Trophoblast cell (in vitro differentiated cells and primary cell): Measurements from ENCODE around the gene REP15.

Source experiments
- DNase-seq, 2 donors: peaks; one replicate each; pipeline ENCODE4 v3.0.0-alpha.2; 2016
- H2AFZ ChIP-seq: 2 replicates; pipeline ENCODE4 v1.6.1; 2013; ENCODE audit warnings: low read length, moderate library complexity, mild to moderate bottlenecking; ENCODE audit not compliant: insufficient read depth, poor library complexity
- H2AK5ac ChIP-seq: 2 replicates; pipeline ENCODE4 v1.6.1; 2013; ENCODE audit warnings: mild to moderate bottlenecking, low read length
- H2BK120ac ChIP-seq: 2 replicates; pipeline ENCODE4 v1.6.1; 2013; ENCODE audit warnings: low read length, mild to moderate bottlenecking, moderate library complexity; ENCODE audit not compliant: insufficient read depth, poor library complexity
- H2BK12ac ChIP-seq: 2 replicates; pipeline ENCODE4 v1.6.1; 2013; ENCODE audit warnings: mild to moderate bottlenecking, low read length, moderate library complexity
- H2BK5ac ChIP-seq: 2 replicates; pipeline ENCODE4 v1.6.1; 2013; ENCODE audit warnings: low read length, low read depth, moderate library complexity, mild to moderate bottlenecking; ENCODE audit not compliant: poor library complexity
- H3K14ac ChIP-seq: 2 replicates; pipeline ENCODE4 v1.6.1; 2013; ENCODE audit warnings: mild to moderate bottlenecking, low read length
- H3K18ac ChIP-seq: 2 replicates; pipeline ENCODE4 v1.6.1; 2013; ENCODE audit warnings: mild to moderate bottlenecking, low read length
- H3K23ac ChIP-seq: 2 replicates; pipeline ENCODE4 v1.6.1; 2013; ENCODE audit warnings: low read length
- H3K27ac ChIP-seq: 2 replicates; pipeline ENCODE4 v1.5.1; 2013; ENCODE audit warnings: low read depth, mild to moderate bottlenecking, inconsistent platforms, low read length, moderate library complexity
- H3K27me3 ChIP-seq: 2 replicates; pipeline ENCODE4 v1.6.1; 2013; ENCODE audit warnings: inconsistent platforms, mild to moderate bottlenecking, low read length, moderate library complexity; ENCODE audit not compliant: insufficient read depth
- H3K36me3 ChIP-seq, 2 experiments: 1 replicate in 1 of 2; 2 replicates in 1 of 2; pipeline ENCODE4 v1.6.1; 2013; ENCODE audit warnings: low read length in 2 of 2, mild to moderate bottlenecking in 2 of 2, moderate library complexity in 1 of 2; ENCODE audit not compliant: insufficient read depth in 2 of 2, control insufficient read depth in 1 of 2
- H3K4ac ChIP-seq: 2 replicates; pipeline ENCODE4 v1.6.1; 2013; ENCODE audit warnings: low read depth, mild to moderate bottlenecking, low read length, moderate library complexity
- H3K4me1 ChIP-seq, 2 experiments: 1 replicate in 1 of 2; 2 replicates in 1 of 2; pipeline ENCODE4 v1.6.1; 2013; ENCODE audit warnings: low read length in 2 of 2, mild to moderate bottlenecking in 2 of 2, moderate library complexity in 1 of 2; ENCODE audit not compliant: insufficient read depth in 2 of 2, control insufficient read depth in 1 of 2
- H3K4me2 ChIP-seq: 2 replicates; pipeline ENCODE4 v1.6.1; 2013; ENCODE audit warnings: inconsistent platforms, mild to moderate bottlenecking, low read length, moderate library complexity
- H3K4me3 ChIP-seq: 2 replicates; pipeline ENCODE4 v1.5.1; 2013; ENCODE audit warnings: mild to moderate bottlenecking, low read depth, low read length, inconsistent platforms
- H3K79me1 ChIP-seq: one replicate; pipeline ENCODE4 v1.6.1; 2013; ENCODE audit warnings: low read length
- H3K79me2 ChIP-seq: 2 replicates; pipeline ENCODE4 v1.6.1; 2013; ENCODE audit warnings: low read length, mild to moderate bottlenecking; ENCODE audit not compliant: control insufficient read depth, insufficient read depth, poor library complexity
- H3K9ac ChIP-seq: 2 replicates; pipeline ENCODE4 v1.6.1; 2013; ENCODE audit warnings: mild to moderate bottlenecking, low read length
- H3K9me3 ChIP-seq: 2 replicates; pipeline ENCODE4 v1.6.1; 2013; ENCODE audit warnings: low read depth, mild to moderate bottlenecking, control low read depth, inconsistent platforms, low read length; ENCODE audit not compliant: insufficient read depth
- H4K12ac ChIP-seq: 2 replicates; pipeline ENCODE4 v1.6.1; 2013; ENCODE audit warnings: low read depth, mild to moderate bottlenecking, low read length, moderate library complexity
- H4K8ac ChIP-seq: 2 replicates; pipeline ENCODE4 v1.6.1; 2013; ENCODE audit warnings: low read depth, mild to moderate bottlenecking, low read length, moderate library complexity
- H4K91ac ChIP-seq: one replicate; pipeline ENCODE4 v1.6.1; 2013; ENCODE audit warnings: low read depth, mild to moderate bottlenecking, low read length, moderate library complexity
- WGBS: extraction: QIAGEN DNeasy Blood & Tissue Kit; methylation state at CpG from one replicate; pipeline ENCODE4 v1.1.7; 2013; ENCODE audit warnings: missing lambda C conversion rate; ENCODE audit not compliant: insufficient read length, insufficient coverage; ENCODE audit errors: extremely low coverage; 5-methylcytosine and 5-hydroxymethylcytosine counted together

The REP15 gene

DNA sequence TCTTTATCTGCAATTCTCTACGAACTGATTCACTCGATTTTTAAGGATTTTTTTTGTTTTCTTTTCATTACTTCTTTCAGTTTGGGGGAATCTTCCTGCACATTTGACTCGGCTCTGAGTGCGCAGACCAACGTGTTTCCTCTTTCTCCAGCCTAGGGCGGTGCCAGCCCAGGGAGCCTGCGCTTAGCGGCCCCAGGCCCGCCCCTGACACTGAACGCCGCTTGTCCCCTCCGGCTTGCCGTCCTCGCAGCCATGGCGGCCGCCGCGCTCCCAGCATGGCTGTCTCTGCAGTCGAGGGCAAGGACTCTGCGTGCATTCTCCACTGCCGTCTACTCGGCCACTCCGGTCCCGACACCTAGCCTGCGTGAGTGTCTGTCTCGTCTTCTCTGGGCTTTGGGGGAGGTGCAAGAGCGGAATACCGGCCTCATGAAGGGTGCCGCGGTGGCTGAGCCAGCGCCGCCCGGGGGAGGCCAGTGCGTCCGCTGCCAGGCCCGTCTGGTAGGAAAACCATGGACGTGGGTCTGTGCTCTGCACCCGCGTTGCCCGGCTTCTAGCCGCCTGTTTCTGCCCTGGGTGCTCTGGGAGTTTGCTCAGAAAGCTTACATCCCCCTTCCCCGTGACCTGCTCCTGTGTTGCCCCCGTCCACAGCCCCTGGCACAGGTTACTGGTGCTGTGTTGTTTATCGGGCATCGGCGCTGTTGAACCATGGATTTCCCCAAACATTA, 14.5 kb downstream of the REP15 start, which contains the start of gene MRPS35:
MRPS35 (plus strand) TSS at position 241 of the 725 bp plus-strand sequence; CDS start at position 253, 12 bp downstream.
- Histone ChIP-seq H2AFZ (peak within 1 kb of the TSS; percentile 98), H3K79me1 (peaks cover 10% of the 10 kb centered on the region), H2BK120ac (peak within 1 kb of the TSS; percentile 80), H3K14ac (peak within 1 kb of the TSS; percentile 98), H3K18ac (peak within 1 kb of the TSS; percentile 98), H3K4me2 (peak within 1 kb of the TSS; percentile 87), H3K4me3 (peak within 1 kb of the TSS; percentile 98), H3K23ac (peak within 1 kb of the TSS; percentile 96), H3K9ac (peak within 1 kb of the TSS; percentile 98), H2BK12ac (no peak within 1 kb of the TSS), H3K4ac (peak within 1 kb of the TSS; percentile 93), H3K27me3 (no peaks in the 10 kb centered on the region), H4K12ac (peak within 1 kb of the TSS; percentile 88), H3K27ac (peak within 1 kb of the TSS; percentile 66), H3K79me2 (peaks cover 13% of the 10 kb centered on the region), H4K91ac (peak within 1 kb of the TSS; percentile 94), H3K9me3 (no peaks in the 10 kb centered on the region), H2BK5ac (peak within 1 kb of the TSS; percentile 76), H3K36me3 (peaks cover 1 to 6% of the 10 kb centered on the region in 2 experiments), H4K8ac (peak within 1 kb of the TSS; percentile 99), H2AK5ac (peak within 1 kb of the TSS; percentile 9), H3K4me1 (no peaks in the 10 kb centered on the region)
- WGBS, result no CpG with 5 or more reads among the region's 46 CpGs
- peak; percentile 86 to 91 for DNase-seq

- peak overlapping the region; percentile 98 for H3K9ac ChIP-seq
- H3K4ac ChIP-seq, result peak overlapping the region; percentile 93
- peak in 1 of 2 donors; percentile 33 for DNase-seq
- peak overlapping the region; percentile 87 for H3K4me2 ChIP-seq
- peaks cover 10% of the 10 kb centered on the region for H3K79me1 ChIP-seq
- no peaks in the 10 kb centered on the region for H3K27me3 ChIP-seq
- peak overlapping the region; percentile 98 for H3K14ac ChIP-seq
- no CpG with 5 or more reads among the region's 11 CpGs for WGBS
- H2BK5ac ChIP-seq, result no peak overlapping the region
- peak overlapping the region; percentile 88 for H4K12ac ChIP-seq
- H3K23ac ChIP-seq, result no peak overlapping the region
- peaks cover 13% of the 10 kb centered on the region for H3K79me2 ChIP-seq
- H4K8ac ChIP-seq, result peak overlapping the region; percentile 99
- H3K9me3 ChIP-seq, result no peaks in the 10 kb centered on the region
- no peak overlapping the region for H2BK12ac ChIP-seq
- peaks cover 4 to 6% of the 10 kb centered on the region in 2 experiments for H3K36me3 ChIP-seq
- H3K4me1 ChIP-seq, result no peaks in the 10 kb centered on the region
- peak overlapping the region; percentile 94 for H4K91ac ChIP-seq
- H3K27ac ChIP-seq, result no peak overlapping the region
- H3K18ac ChIP-seq, result peak overlapping the region; percentile 98
- peak overlapping the region; percentile 80 for H2BK120ac ChIP-seq
- peak overlapping the region; percentile 98 for H3K4me3 ChIP-seq
- peak overlapping the region; percentile 98 for H2AFZ ChIP-seq
- peak overlapping the region; percentile 9 for H2AK5ac ChIP-seq
Observed at GRCh38 chr12:27711317-27711682, 15.1 kb downstream of the REP15 start.

DNA sequence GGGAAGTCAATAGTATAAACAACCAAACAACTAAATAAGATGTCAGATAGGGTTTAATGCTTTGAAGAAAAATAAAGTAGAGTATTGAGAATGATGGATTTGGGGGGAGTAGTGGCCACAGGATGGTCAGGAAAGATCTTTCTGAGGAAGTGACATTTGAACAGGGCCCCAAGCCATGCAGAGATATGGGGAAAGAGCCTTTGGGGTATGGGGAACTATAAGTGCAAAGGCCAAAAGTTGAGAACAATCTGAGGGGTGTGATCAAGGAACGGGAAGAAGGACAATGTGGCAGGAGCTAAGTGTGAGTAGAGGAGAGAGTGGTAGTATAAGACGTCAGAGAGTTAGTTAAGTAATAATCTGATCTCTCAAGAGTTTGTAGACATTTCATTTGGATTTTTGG, 15.7 kb downstream of the REP15 start:
- H2BK12ac ChIP-seq, result no peak overlapping the region
- no peak for DNase-seq

GRCh38 chr12:27723212-27723611, 27.0 kb downstream of the REP15 start:
- Histone ChIP-seq H3K18ac (no peak overlapping the region), H2BK5ac (no peak overlapping the region), H4K91ac (no peak overlapping the region), H3K14ac (no peak overlapping the region), H2BK120ac (no peak overlapping the region), H3K27me3 (no peaks in the 10 kb centered on the region), H3K9ac (no peak overlapping the region), H3K27ac (no peak overlapping the region), H3K4me2 (no peak overlapping the region), H2AFZ (no peak overlapping the region), H3K4ac (no peak overlapping the region), H4K12ac (no peak overlapping the region), H3K4me1 (no peaks in the 10 kb centered on the region), H2AK5ac (no peak overlapping the region), H3K23ac (no peak overlapping the region), H4K8ac (no peak overlapping the region), H3K9me3 (no peaks in the 10 kb centered on the region), H3K4me3 (no peak overlapping the region), H2BK12ac (no peak overlapping the region), H3K79me2 (no peaks in the 10 kb centered on the region), H3K79me1 (no peaks in the 10 kb centered on the region), H3K36me3 (peaks cover 14 to 17% of the 10 kb centered on the region in 2 experiments)
- WGBS, result no CpG with 5 or more reads among the region's 1 CpG
- no peak for DNase-seq

More for the DNA sequence above, 15.7 kb downstream of the REP15 start:
- Histone ChIP-seq H3K18ac (no peak overlapping the region), H3K14ac (no peak overlapping the region), H4K8ac (no peak overlapping the region), H3K27ac (no peak overlapping the region), H2AFZ (no peak overlapping the region), H3K4me2 (no peak overlapping the region), H4K91ac (no peak overlapping the region), H3K4ac (peak overlapping the region; percentile 40), H3K79me2 (peaks cover 13% of the 10 kb centered on the region), H3K4me3 (no peak overlapping the region), H3K79me1 (peaks cover 10% of the 10 kb centered on the region), H3K9ac (no peak overlapping the region), H3K36me3 (peaks cover 7 to 11% of the 10 kb centered on the region in 2 experiments), H3K27me3 (no peaks in the 10 kb centered on the region), H3K9me3 (no peaks in the 10 kb centered on the region), H2BK120ac (no peak overlapping the region), H3K4me1 (no peaks in the 10 kb centered on the region), H2BK5ac (no peak overlapping the region), H3K23ac (no peak overlapping the region), H4K12ac (no peak overlapping the region), H2AK5ac (no peak overlapping the region)
- WGBS, result no CpG with 5 or more reads among the region's 2 CpGs
